ENCODE results near the gene AP3B2.

DNA sequence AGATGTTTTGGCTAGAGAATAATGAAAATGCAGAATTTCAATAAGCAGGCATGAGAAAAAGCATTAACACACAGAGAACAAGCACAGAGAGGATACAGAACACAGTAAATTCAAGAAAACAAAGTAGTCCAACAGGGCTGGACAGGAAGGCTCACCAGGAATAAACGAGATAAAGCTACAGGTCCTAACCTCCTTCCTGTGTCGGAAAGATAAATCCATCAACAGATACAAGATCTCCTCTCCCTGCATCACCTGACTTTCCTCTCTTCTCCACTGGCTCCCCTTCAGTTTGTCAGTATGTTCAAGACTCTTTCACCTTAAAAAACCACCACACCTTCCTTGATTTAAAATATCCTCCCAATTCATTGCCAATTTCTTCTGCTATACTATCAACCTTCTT, 73.9 kb downstream of the AP3B2 start:
- TF ChIP-seq, protein P1, sequence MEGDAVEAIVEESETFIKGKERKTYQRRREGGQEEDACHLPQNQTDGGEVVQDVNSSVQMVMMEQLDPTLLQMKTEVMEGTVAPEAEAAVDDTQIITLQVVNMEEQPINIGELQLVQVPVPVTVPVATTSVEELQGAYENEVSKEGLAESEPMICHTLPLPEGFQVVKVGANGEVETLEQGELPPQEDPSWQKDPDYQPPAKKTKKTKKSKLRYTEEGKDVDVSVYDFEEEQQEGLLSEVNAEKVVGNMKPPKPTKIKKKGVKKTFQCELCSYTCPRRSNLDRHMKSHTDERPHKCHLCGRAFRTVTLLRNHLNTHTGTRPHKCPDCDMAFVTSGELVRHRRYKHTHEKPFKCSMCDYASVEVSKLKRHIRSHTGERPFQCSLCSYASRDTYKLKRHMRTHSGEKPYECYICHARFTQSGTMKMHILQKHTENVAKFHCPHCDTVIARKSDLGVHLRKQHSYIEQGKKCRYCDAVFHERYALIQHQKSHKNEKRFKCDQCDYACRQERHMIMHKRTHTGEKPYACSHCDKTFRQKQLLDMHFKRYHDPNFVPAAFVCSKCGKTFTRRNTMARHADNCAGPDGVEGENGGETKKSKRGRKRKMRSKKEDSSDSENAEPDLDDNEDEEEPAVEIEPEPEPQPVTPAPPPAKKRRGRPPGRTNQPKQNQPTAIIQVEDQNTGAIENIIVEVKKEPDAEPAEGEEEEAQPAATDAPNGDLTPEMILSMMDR (optimal IDR thresholded peaks at IDR 0.05 in 1 of 3, IDR thresholded peaks at IDR 0.05 in 1 of 3, conservative IDR thresholded peaks at IDR 0.05 in 1 of 3; ENCODE audit: extremely low read depth in 1 of 3, insufficient read depth in 2 of 3, low read length in 3 of 3), result no peak
- no peak for TF ChIP-seq EZH2 (IDR thresholded peaks at IDR 0.05; ENCODE audit: low read length)
